Uterus (tissue), 2 donors: ENCODE data around the gene C10orf90.

Source experiments
- POLR2A ChIP-seq, 2 donors: fragments of 450-650 bp; IDR thresholded peaks; one replicate each; pipeline ENCODE4 v1.6.1; 2016; ENCODE audit warnings: antibody characterized with exemption in 2 of 2, mild to moderate bottlenecking in 1 of 2, moderate library complexity in 1 of 2
- TF ChIP-seq, protein P1 (sequence below), 4 experiments: fragments of 200-600 bp in 2 of 4; fragments of 450-650 bp in 2 of 4; sonication (generic) in 2 of 4; IDR thresholded peaks; one replicate each; pipeline ENCODE4 v1.5.1; 2016 to 2019; ENCODE audit warnings: antibody characterized with exemption in 4 of 4, mild to moderate bottlenecking in 2 of 4, moderate library complexity in 1 of 4

- TF ChIP-seq, protein P1, sequence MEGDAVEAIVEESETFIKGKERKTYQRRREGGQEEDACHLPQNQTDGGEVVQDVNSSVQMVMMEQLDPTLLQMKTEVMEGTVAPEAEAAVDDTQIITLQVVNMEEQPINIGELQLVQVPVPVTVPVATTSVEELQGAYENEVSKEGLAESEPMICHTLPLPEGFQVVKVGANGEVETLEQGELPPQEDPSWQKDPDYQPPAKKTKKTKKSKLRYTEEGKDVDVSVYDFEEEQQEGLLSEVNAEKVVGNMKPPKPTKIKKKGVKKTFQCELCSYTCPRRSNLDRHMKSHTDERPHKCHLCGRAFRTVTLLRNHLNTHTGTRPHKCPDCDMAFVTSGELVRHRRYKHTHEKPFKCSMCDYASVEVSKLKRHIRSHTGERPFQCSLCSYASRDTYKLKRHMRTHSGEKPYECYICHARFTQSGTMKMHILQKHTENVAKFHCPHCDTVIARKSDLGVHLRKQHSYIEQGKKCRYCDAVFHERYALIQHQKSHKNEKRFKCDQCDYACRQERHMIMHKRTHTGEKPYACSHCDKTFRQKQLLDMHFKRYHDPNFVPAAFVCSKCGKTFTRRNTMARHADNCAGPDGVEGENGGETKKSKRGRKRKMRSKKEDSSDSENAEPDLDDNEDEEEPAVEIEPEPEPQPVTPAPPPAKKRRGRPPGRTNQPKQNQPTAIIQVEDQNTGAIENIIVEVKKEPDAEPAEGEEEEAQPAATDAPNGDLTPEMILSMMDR (IDR thresholded peaks at IDR 0.05): no peak
- no peak for TF ChIP-seq POLR2A (IDR thresholded peaks at IDR 0.05)
Measured at GRCh38 chr10:126481181-126481580, 189.3 kb downstream of the C10orf90 start.
